ENCODE results near the gene TBC1D2B.
"Not testable (repeated sequence)": the region's sequence is repeated elsewhere in the genome, so short reads cannot be mapped to it uniquely, and the experiment has no call there.

The TBC1D2B gene

DNA sequence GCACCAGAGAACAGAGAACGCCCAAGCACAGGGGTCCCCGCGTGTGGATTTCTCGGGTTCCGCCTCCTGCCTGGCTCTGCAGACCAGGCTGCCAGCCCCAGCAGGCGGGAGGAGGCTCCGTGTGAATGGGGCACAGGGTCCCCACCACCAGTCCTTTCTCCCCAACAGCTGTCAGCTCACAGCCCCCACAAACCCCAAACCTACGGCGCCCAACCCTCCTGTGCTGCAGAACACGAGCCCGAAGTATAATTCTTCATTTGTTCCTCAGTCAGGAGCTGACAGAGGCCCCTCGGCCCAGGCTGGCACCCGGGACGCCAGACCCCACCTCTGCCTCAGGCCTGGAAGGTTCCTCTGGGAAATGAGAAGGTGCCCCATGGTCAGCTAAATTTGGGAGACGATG, 78.0 kb downstream of the TBC1D2B start:
- no peak for FAIRE-seq

DNA sequence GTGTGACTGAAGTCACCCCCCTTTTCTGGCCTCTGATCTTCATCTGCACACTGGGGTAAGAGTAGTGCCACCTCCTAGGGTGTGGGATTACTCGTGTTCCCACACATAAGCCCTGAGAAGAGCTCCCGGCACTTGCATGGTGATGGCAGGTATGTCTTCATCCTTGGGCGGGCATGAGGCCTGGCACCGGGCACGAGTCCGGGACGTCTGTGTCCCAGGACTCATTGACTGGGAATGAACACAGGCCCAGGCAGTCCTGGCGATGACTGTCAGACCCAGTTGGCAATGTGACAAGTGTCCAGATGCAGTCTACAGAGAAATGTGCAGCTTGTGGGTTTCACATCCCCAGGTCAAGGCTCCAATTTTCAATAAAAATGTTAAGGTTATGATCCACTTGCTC, 78.9 kb downstream of the TBC1D2B start:
- no peak for FAIRE-seq

DNA sequence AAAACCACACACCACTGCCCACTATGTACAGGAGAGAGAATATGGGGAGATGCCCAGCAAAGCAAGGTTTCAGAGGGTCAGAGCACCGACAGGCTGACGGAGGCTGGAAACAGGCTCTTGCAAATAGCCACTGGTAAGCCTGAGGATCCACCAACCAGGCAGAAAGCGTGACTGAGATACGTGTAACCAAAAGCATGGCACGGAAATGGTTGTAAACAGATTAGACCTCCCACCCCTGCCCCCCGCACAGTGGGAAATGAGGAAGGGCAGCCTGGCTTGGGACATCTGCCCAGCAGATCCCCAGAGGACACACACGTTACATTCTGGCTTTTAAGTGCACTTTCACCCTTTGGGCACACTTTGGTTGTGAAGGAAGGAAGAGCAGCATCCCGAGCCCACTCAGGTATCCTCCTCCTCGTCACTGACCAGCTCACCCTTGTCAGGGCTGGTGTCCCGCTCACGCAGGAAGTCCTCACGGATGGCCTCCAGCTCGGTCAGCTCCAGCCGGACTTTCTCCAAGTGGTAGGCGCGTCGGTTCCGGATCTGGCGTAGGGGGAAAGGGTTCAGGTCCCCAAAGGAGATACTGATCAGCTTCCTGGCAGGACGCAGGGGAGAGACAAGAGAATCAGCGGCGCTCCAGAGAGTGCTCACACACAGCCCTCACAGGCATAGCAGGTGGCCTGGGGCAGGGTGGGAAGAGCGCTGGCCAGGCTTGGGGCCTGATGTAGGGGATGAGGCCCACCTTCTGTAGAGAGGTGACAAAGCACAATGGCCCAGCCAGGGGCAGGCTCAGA, 79.6 kb downstream of the TBC1D2B start:
- not testable (repeated sequence) for FAIRE-seq

- FAIRE-seq: not testable (repeated sequence)
Measured at GRCh38 chr15:77997221-77997620, 80.3 kb downstream of the TBC1D2B start.

- not testable (repeated sequence) for FAIRE-seq
Measured at GRCh38 chr15:77996713-77997171, 80.8 kb downstream of the TBC1D2B start.

GRCh38 chr15:77996226-77996625, 81.3 kb downstream of the TBC1D2B start:
- not testable (repeated sequence) for FAIRE-seq

- FAIRE-seq: not testable (repeated sequence)
Measured at GRCh38 chr15:77995537-77995918, 82.0 kb downstream of the TBC1D2B start.

- not testable (repeated sequence) for FAIRE-seq
Measured at GRCh38 chr15:77994893-77995536, 82.5 kb downstream of the TBC1D2B start.

GRCh38 chr15:77993970-77994693, 83.4 kb downstream of the TBC1D2B start:
- not testable (repeated sequence) for FAIRE-seq

DNA sequence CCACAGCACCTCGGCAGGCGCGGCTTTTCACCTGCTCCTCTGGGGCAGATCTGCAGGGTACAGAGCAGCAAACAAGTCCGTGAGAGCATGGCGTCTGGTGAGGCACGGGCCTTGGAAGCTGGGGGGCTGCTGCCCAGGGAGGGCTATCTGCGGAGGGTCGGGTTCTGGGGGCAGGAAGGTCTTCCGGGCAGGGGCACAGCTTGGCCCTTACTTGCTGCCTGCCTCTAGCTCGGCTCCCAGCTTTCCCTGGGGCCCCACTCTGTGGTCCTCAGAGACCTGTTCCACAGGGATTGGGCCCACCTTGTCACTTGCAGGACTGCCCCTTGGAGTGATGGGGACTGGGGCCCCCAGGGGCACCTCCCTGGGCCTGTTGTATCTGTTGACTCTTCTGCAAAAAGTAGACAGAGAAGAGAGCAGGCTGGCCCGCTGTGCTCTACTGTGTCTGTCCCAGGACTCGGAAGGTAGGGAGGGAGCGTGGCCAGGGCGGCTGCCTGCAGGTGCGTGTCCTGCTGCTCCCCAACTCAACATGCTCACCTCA, 84.1 kb downstream of the TBC1D2B start:
- no peak for FAIRE-seq

DNA sequence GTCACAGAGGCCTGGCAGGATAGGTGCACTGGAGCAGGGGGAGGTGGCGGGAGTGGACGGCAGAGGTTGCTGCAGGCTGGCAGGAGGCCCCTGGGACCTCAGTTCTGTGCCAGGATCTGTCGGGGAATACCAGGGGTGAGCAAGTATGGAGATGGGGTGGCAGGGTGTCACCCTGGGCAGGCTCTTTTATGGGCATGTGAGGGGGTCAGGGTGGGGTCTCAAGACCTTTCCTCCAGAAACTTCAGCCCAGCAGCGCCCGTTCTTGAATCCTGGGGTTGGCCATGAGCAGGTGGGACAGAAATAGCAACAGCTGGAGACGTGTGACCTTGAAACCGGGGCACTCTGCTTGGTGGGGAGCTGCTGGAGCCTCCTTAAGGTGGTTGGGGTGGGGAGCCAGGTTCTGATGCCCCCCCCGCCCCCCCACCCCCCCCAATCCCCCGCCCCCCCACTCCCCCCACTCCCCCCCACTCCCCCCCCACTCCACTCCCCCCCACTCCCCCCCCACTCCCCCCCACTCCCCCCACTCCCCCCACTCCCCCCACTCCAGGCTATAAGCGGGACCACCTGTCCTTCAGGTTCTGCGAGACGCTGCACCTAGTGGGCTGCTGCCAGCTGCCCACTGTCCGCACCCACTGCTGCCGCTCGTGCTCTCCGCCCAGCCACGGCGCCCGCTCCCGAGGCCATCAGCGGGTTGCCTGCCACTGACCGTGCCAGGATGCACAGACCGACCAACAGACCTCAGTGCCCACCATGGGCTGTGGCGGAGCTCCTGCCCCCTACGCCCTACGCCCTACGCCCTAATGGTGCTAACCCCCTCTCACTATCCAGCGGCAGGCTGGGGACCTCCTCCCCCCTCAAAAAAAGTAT, 84.9 kb downstream of the TBC1D2B start:
- no peak for FAIRE-seq

GRCh38 chr15:77991658-77992201, 85.8 kb downstream of the TBC1D2B start:
- FAIRE-seq: not testable (repeated sequence)

GRCh38 chr15:77991029-77991406, 86.5 kb downstream of the TBC1D2B start:
- FAIRE-seq: no peak

DNA sequence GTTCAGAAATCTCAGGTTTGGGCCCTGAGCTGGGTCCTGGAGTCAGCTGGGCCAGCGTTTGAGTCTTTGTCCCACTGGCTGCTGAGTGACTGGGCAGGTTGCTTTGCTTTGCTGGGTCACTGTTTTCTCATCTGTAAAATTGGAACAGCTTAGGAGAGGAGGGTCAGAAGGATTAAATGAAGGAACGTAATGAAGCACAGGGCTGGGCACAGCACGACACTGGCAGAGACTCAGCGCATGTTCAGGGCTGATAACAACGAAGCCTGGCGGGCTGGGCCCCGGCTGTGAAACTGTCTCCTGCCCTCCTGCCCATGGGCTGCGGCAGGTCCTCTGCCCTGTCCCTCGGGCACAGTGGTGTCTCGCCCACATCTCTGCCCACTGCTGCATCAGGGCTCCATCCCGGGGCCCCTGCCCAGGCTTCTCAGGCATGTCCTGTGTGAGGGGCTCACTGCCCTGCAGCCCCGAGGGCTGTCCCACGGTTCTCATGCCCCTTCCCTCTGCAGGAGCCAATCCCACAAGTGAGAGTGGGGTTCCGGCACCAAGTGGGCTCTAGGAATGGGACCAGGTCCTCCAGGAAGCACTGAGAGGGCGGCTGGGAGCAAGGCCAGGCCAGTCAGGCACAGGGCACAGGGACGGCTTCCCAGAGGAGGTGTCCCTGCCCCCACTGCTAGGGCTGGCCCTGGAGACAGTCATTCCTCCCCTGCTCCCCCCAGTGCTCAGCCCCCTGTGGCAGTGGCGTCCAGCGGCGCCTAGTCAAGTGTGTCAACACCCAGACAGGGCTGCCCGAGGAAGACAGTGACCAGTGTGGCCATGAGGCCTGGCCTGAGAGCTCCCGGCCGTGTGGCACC, 88.0 kb downstream of the TBC1D2B start:
- FAIRE-seq: no peak

DNA sequence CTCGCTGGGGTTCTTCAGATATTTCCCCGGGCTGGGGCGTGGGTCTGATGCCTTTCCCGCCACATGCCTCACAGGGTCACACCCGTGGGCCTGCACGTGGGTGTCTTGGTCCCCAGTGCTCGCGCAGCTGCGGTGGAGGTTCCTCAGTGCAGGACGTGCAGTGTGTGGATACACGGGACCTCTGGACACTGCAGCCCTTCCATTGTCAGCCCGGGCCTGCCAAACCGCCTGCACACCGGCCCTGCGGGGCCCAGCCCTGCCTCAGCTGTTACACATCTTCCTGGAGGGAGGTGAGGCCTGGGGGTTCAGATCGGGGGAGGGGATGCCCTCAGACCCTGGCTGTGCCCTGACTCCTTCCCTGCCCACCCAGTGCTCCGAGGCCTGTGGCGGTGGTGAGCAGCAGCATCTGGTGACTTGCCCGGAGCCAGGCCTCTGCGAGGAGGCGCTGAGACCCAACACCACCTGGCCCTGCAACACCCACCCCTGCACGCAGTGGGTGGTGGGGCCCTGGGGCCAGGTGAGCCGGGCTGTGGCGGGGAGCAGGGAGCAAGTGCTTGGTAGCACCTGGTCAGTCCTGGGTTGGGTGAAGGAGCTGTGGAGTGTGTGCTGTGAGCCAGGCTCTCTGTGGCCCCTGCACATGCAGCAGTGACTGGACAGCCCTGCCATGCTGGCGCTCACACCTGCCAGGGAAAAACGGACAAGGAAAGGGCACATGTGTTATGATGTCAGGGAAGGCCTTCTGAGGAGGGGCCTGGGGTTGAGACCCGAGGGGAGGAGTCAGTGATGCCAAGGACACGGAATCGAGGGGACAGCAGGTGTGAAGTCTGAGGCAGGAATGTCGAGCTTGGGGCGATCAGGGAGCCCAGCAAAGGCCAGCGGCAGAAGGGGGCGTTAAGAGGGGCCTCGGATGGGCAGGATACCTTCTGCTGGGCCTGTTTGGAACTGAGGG, 88.9 kb downstream of the TBC1D2B start:
- no peak for FAIRE-seq

- not testable (repeated sequence) for FAIRE-seq
Measured at GRCh38 chr15:77987765-77988136, 89.8 kb downstream of the TBC1D2B start.

GRCh38 chr15:77986891-77987764, 90.4 kb downstream of the TBC1D2B start:
- no peak for FAIRE-seq

- no peak for FAIRE-seq
Measured at GRCh38 chr15:77985931-77986480, 91.5 kb downstream of the TBC1D2B start.
